Neuron (in vitro differentiated cells): Measurements from ENCODE around the gene ABLIM1.

Experiments used
- H2AFZ ChIP-seq: one replicate; pipeline ENCODE4 v1.6.1; 2013; ENCODE audit warnings: low read depth, mild to moderate bottlenecking, inconsistent platforms, low read length, moderate library complexity
- H3K27me3 ChIP-seq: one replicate; pipeline ENCODE4 v1.6.1; 2013; ENCODE audit warnings: low read length; ENCODE audit not compliant: insufficient read depth
- H3K36me3 ChIP-seq: one replicate; pipeline ENCODE4 v1.6.1; 2013; ENCODE audit warnings: low read length; ENCODE audit not compliant: insufficient read depth
- H3K4me1 ChIP-seq: one replicate; pipeline ENCODE4 v1.6.1; 2013; ENCODE audit warnings: low read length; ENCODE audit not compliant: insufficient read depth
- H3K4me3 ChIP-seq: 2 replicates; pipeline ENCODE4 v1.5.1; 2013; ENCODE audit warnings: mild to moderate bottlenecking, low read length, moderate library complexity
- H3K9me3 ChIP-seq: one replicate; pipeline ENCODE4 v1.6.1; 2013; ENCODE audit warnings: low read length

Gene ABLIM1

GRCh38 chr10:114618722-114619121, 39.4 kb downstream of the ABLIM1 start:
- Histone ChIP-seq H2AFZ (no peak overlapping the region), H3K4me3 (no peak overlapping the region), H3K36me3 (no peaks in the 10 kb centered on the region), H3K27me3 (no peaks in the 10 kb centered on the region), H3K9me3 (no peaks in the 10 kb centered on the region), H3K4me1 (peaks cover 7% of the 10 kb centered on the region)

GRCh38 chr10:114616516-114616915, 41.6 kb downstream of the ABLIM1 start:
- Histone ChIP-seq H3K36me3 (no peaks in the 10 kb centered on the region), H3K9me3 (no peaks in the 10 kb centered on the region), H3K4me3 (no peak overlapping the region), H2AFZ (no peak overlapping the region), H3K27me3 (no peaks in the 10 kb centered on the region), H3K4me1 (peaks cover 4% of the 10 kb centered on the region)

- Histone ChIP-seq H2AFZ (no peak overlapping the region), H3K4me1 (peaks cover 5% of the 10 kb centered on the region), H3K36me3 (no peaks in the 10 kb centered on the region), H3K4me3 (no peak overlapping the region), H3K9me3 (no peaks in the 10 kb centered on the region), H3K27me3 (no peaks in the 10 kb centered on the region)
Observed at GRCh38 chr10:114616103-114616502, 42.0 kb downstream of the ABLIM1 start.

- Histone ChIP-seq H3K36me3 (no peaks in the 10 kb centered on the region), H2AFZ (no peak overlapping the region), H3K4me3 (no peak overlapping the region), H3K4me1 (peaks cover 5% of the 10 kb centered on the region), H3K27me3 (no peaks in the 10 kb centered on the region), H3K9me3 (no peaks in the 10 kb centered on the region)
Observed at GRCh38 chr10:114615600-114616007, 42.5 kb downstream of the ABLIM1 start.

- H3K27me3 ChIP-seq, result no peaks in the 10 kb centered on the region
Observed at GRCh38 chr10:114613237-114613979, 44.7 kb downstream of the ABLIM1 start.

GRCh38 chr10:114611617-114612016, 46.5 kb downstream of the ABLIM1 start:
- Histone ChIP-seq H3K27me3 (no peaks in the 10 kb centered on the region), H2AFZ (no peak overlapping the region), H3K4me3 (no peak overlapping the region), H3K36me3 (no peaks in the 10 kb centered on the region), H3K9me3 (no peaks in the 10 kb centered on the region), H3K4me1 (peaks cover 5% of the 10 kb centered on the region)

More at GRCh38 chr10:114613237-114613979, 44.7 kb downstream of the ABLIM1 start:
- Histone ChIP-seq H2AFZ (no peak overlapping the region), H3K4me1 (peaks cover 5% of the 10 kb centered on the region), H3K4me3 (no peak overlapping the region), H3K36me3 (no peaks in the 10 kb centered on the region), H3K9me3 (no peaks in the 10 kb centered on the region)

- Histone ChIP-seq H3K4me1 (peaks cover 5% of the 10 kb centered on the region), H3K27me3 (no peaks in the 10 kb centered on the region), H3K4me3 (no peak overlapping the region), H3K36me3 (no peaks in the 10 kb centered on the region), H3K9me3 (no peaks in the 10 kb centered on the region), H2AFZ (no peak overlapping the region)
Observed at GRCh38 chr10:114609518-114610426, 48.3 kb downstream of the ABLIM1 start.

GRCh38 chr10:114607358-114607998, 50.6 kb downstream of the ABLIM1 start:
- H2AFZ ChIP-seq, result no peak overlapping the region
- H3K36me3 ChIP-seq, result no peaks in the 10 kb centered on the region

GRCh38 chr10:114605155-114605797, 52.8 kb downstream of the ABLIM1 start:
- Histone ChIP-seq H3K4me1 (no peaks in the 10 kb centered on the region), H3K36me3 (no peaks in the 10 kb centered on the region), H3K27me3 (no peaks in the 10 kb centered on the region), H2AFZ (no peak overlapping the region), H3K4me3 (no peak overlapping the region), H3K9me3 (no peaks in the 10 kb centered on the region)

More at GRCh38 chr10:114607358-114607998, 50.6 kb downstream of the ABLIM1 start:
- Histone ChIP-seq H3K9me3 (no peaks in the 10 kb centered on the region), H3K27me3 (no peaks in the 10 kb centered on the region), H3K4me1 (peaks cover 5% of the 10 kb centered on the region), H3K4me3 (no peak overlapping the region)

GRCh38 chr10:114604357-114605130, 53.5 kb downstream of the ABLIM1 start:
- Histone ChIP-seq H3K36me3 (no peaks in the 10 kb centered on the region), H2AFZ (no peak overlapping the region), H3K9me3 (no peaks in the 10 kb centered on the region), H3K4me1 (no peaks in the 10 kb centered on the region), H3K27me3 (no peaks in the 10 kb centered on the region), H3K4me3 (no peak overlapping the region)

- no peak overlapping the region for H2AFZ ChIP-seq
- H3K27me3 ChIP-seq, result no peaks in the 10 kb centered on the region
- no peaks in the 10 kb centered on the region for H3K4me1 ChIP-seq
- H3K9me3 ChIP-seq, result no peaks in the 10 kb centered on the region
- no peak overlapping the region for H3K4me3 ChIP-seq
- no peaks in the 10 kb centered on the region for H3K36me3 ChIP-seq
Observed at GRCh38 chr10:114603948-114604347, 54.1 kb downstream of the ABLIM1 start.

- H3K4me1 ChIP-seq, result no peaks in the 10 kb centered on the region
- no peaks in the 10 kb centered on the region for H3K27me3 ChIP-seq
- H3K9me3 ChIP-seq, result no peaks in the 10 kb centered on the region
- H3K36me3 ChIP-seq, result no peaks in the 10 kb centered on the region
- no peak overlapping the region for H3K4me3 ChIP-seq
- H2AFZ ChIP-seq, result no peak overlapping the region
Observed at GRCh38 chr10:114603303-114603702, 54.8 kb downstream of the ABLIM1 start.
